ENCODE results near the gene SLC2A11.

DNA sequence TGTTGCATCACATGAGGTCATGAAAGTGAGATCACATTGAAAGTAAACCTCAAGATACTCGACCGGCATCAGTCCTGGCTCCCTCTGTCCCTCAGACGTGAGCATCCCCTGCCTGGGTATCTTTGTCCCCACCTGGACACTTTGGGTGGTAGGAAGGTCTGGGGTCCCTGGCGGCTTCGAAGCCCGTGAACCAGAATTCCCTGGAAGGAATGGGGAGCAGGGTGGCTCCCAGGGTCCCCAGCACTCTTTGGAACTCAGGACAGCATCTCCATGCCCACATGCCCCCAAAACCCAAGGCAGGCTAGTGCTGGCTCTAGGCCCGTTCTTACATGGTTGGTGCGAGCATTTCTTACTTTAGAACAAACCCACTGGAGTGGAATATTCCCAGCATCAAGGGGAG is 26.4 kb upstream of the SLC2A11 start:
- TF ChIP-seq, protein P1, sequence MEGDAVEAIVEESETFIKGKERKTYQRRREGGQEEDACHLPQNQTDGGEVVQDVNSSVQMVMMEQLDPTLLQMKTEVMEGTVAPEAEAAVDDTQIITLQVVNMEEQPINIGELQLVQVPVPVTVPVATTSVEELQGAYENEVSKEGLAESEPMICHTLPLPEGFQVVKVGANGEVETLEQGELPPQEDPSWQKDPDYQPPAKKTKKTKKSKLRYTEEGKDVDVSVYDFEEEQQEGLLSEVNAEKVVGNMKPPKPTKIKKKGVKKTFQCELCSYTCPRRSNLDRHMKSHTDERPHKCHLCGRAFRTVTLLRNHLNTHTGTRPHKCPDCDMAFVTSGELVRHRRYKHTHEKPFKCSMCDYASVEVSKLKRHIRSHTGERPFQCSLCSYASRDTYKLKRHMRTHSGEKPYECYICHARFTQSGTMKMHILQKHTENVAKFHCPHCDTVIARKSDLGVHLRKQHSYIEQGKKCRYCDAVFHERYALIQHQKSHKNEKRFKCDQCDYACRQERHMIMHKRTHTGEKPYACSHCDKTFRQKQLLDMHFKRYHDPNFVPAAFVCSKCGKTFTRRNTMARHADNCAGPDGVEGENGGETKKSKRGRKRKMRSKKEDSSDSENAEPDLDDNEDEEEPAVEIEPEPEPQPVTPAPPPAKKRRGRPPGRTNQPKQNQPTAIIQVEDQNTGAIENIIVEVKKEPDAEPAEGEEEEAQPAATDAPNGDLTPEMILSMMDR (conservative IDR thresholded peaks at IDR 0.05; ENCODE audit: low read depth, low read length), result no peak
- no peak for TF ChIP-seq EZH2 (IDR thresholded peaks at IDR 0.05; ENCODE audit: borderline replicate concordance, low read depth, low read length, poor library complexity, severe bottlenecking)
